Measurements from ENCODE around the gene BCAS4.

DNA sequence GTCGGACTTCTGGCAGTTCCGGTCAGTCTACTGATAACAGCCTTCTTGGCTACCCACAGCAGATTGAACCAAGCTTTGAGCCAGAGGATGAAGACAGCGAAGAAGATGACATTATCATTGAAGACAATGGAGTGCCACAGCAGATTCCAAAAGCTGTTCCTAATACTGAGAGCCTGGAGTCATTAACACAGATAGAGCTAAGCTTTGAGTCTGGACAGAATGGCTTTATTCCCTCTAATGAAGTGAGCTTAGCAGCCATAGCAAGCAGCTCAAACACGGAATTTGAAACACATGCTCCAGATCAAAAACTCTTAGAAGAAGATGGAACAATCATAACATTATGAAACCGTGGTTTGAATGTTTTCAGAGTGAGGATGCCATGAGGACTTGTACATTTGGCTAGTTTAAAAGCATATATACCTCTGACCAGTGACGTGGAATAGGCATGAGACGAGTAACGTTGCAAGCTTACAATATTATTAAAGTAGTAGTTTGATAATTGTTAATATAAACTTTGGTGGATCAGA is 44.7 kb upstream of the BCAS4 start:
- TF ChIP-seq CTCF (IDR thresholded peaks at IDR 0.05) (no peak), POLR2A (IDR thresholded peaks at IDR 0.05) (no peak)

Measured in thyroid gland (tissue), 4 donors.